LoVo (cell line): ENCODE measurements around the gene ERN1.
"Not testable (repeated sequence)": the region's sequence is repeated elsewhere in the genome, so short reads cannot be mapped to it uniquely, and the experiment has no call there.

ENCODE experiments used
- DNase-seq: peaks from one replicate; pipeline ENCODE4 v3.0.0-alpha.2; 2016; ENCODE audit warnings: low spot score

The ERN1 gene

GRCh38 chr17:64129765-64130558, at the start of gene ERN1:
Gene ERN1, minus strand, starts transcription at chr17:64130144. Its CDS starts 115 bp downstream, at chr17:64130029.
- peak; percentile 91 for DNase-seq

- not testable (repeated sequence) for DNase-seq
Measured at GRCh38 chr17:64179024-64179423, 49.1 kb upstream of the ERN1 start.

- DNase-seq = no peak
Measured at GRCh38 chr17:64178011-64178825, 48.3 kb upstream of the ERN1 start.

GRCh38 chr17:64177311-64178010, 47.5 kb upstream of the ERN1 start:
- no peak for DNase-seq

GRCh38 chr17:64176556-64176955, 46.6 kb upstream of the ERN1 start:
- no peak for DNase-seq

GRCh38 chr17:64174686-64175456, 44.9 kb upstream of the ERN1 start:
- DNase-seq = no peak

GRCh38 chr17:64173646-64174045, 43.7 kb upstream of the ERN1 start:
- no peak for DNase-seq

- no peak for DNase-seq
Measured at GRCh38 chr17:64172510-64172909, 42.6 kb upstream of the ERN1 start.

- no peak for DNase-seq
Measured at GRCh38 chr17:64171041-64171440, 41.1 kb upstream of the ERN1 start.

- no peak for DNase-seq
Measured at GRCh38 chr17:64170286-64170685, 40.3 kb upstream of the ERN1 start.

- DNase-seq = not testable (repeated sequence)
Measured at GRCh38 chr17:64167666-64168065, 37.7 kb upstream of the ERN1 start.

GRCh38 chr17:64166876-64167275, 36.9 kb upstream of the ERN1 start:
- DNase-seq = no peak

- DNase-seq = no peak
Measured at GRCh38 chr17:64165347-64165746, 35.4 kb upstream of the ERN1 start.

GRCh38 chr17:64164596-64165285, 34.8 kb upstream of the ERN1 start:
- DNase-seq = no peak

- no peak for DNase-seq
Measured at GRCh38 chr17:64163468-64163867, 33.5 kb upstream of the ERN1 start.

- DNase-seq = no peak
Measured at GRCh38 chr17:64162554-64162953, 32.6 kb upstream of the ERN1 start.

GRCh38 chr17:64161380-64162176, 31.6 kb upstream of the ERN1 start:
- DNase-seq = no peak

GRCh38 chr17:64160378-64160777, 30.4 kb upstream of the ERN1 start:
- no peak for DNase-seq

- no peak for DNase-seq
Measured at GRCh38 chr17:64158831-64159590, 29.1 kb upstream of the ERN1 start.

GRCh38 chr17:64158406-64158805, 28.5 kb upstream of the ERN1 start:
- no peak for DNase-seq
